ENCODE measurements around the gene OR8H2.
"Not testable (repeated sequence)": the region's sequence is repeated elsewhere in the genome, so short reads cannot be mapped to it uniquely, and the experiment has no call there.

OR8H2 gene

GRCh38 chr11:56103210-56103737 lies at the start of gene OR8H2:
TSS of gene OR8H2 (plus strand) at chr11:56103687. CDS start at chr11:56105043, 1,356 bp downstream.
- DNase-seq: no peak

GRCh38 chr11:56056366-56056765 lies 47.1 kb upstream of the OR8H2 start:
- DNase-seq: not testable (repeated sequence)

- DNase-seq: not testable (repeated sequence)
Measured at GRCh38 chr11:56057661-56058237, 45.7 kb upstream of the OR8H2 start.

GRCh38 chr11:56058260-56058780 lies 45.2 kb upstream of the OR8H2 start:
- not testable (repeated sequence) for DNase-seq

- no peak for DNase-seq
Measured at GRCh38 chr11:56066980-56067379, 36.5 kb upstream of the OR8H2 start.

- DNase-seq: no peak
Measured at GRCh38 chr11:56089697-56090096, 13.8 kb upstream of the OR8H2 start.

GRCh38 chr11:56093008-56093407 lies 10.5 kb upstream of the OR8H2 start, which contains the start of gene OR8I2:
TSS of gene OR8I2 (plus strand) at chr11:56093308. CDS start at chr11:56093308, 0 bp downstream.
- DNase-seq: no peak

GRCh38 chr11:56122073-56122472 lies 18.6 kb downstream of the OR8H2 start, which contains the start of gene OR8H3:
TSS of gene OR8H3 (plus strand) at chr11:56122373. CDS start at chr11:56122373, 0 bp downstream.
- DNase-seq: no peak

GRCh38 chr11:56140151-56140661 lies 36.7 kb downstream of the OR8H2 start, which contains the start of gene OR8J3:
TSS of gene OR8J3 (minus strand) at chr11:56140201. CDS start at chr11:56137718, 2,483 bp downstream.
- no peak for DNase-seq

- DNase-seq: not testable (repeated sequence)
Measured at GRCh38 chr11:56143681-56144080, 40.2 kb downstream of the OR8H2 start.

GRCh38 chr11:56151376-56151775 lies 47.9 kb downstream of the OR8H2 start:
- no peak for DNase-seq

GRCh38 chr11:56152333-56152732 lies 48.8 kb downstream of the OR8H2 start:
- DNase-seq: no peak

Measured in SW 1271 (cell line).